Stimulated activated CD8-positive, alpha-beta memory T cell treated with anti-CD3 and anti-CD28 coated beads, Interleukin-15, amount 100 ng/mL, for 4 hours (primary cell): ENCODE measurements around the gene PPIF.

Experiments used
- DNase-seq, 2 donors: peaks; one replicate each; pipeline ENCODE4 v3.0.0-alpha.2; 2020; ENCODE audit warnings: low read depth in 2 of 2

The PPIF gene

DNA sequence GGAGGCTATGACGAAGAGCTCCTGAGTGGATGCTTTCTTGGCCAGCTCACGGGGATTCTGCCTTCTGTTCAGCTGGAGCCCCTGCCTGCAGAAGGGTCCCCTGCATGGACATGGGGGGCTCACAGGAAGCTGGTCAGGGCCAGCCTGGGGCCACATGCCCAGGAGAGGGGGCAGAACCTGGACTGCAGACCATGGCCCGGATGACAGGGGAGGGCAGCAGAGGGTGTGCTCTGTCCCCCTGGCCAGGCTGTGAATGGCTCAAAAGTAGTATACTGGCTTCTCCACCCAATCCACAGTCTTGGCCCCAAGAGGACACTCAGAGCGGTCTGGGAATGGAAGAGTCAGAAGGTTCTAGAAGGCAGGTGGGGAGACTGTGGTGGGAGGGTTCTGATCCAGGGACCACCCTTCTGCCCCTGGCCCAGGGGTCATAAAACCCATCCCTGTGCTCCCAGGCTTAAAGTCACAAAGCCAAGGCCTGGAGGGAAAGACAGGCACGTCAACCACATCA is 40.3 kb downstream of the PPIF start:
- no peak for DNase-seq

DNA sequence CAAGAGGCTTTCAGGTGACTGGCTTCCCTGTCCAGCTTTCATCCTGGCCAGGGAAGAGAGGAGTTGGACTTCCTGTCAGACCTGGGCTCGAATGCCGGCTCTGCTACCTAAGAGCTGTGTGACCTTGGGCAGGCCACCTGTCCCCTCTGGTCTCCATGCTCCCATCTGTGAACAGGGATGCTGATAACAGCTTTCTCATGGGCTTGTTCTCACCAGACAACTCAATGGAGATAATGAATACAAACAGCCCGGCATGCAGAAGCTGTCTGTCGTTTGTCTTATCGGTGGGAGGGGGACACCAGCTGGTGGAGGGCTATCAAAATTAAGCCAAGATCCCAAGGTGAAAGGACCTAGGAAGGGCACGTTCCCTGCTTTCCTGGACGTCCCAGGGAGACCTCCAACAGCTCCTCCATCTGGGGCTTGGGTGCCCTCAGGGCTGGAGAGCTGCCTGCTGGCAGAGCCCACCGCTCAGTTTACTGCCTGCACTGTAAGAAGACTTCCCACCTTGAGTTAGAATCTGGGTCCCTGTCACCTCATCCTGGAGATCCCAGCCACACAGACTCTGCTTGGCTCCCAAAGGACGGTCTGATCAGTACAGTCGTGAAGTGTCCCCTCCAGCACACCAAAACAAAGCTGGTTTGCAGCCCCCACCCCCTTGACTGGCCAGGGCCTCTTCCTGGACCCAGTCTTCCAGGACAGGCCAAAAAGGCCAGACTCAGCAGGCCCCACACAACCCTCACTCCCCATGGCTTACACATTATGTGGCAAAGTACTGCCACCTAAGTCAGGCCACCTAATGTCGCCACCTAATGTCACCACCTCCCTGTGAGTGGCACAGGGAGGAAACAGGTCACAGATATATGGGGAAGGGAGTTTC is 40.9 kb downstream of the PPIF start:
- DNase-seq: no peak

DNA sequence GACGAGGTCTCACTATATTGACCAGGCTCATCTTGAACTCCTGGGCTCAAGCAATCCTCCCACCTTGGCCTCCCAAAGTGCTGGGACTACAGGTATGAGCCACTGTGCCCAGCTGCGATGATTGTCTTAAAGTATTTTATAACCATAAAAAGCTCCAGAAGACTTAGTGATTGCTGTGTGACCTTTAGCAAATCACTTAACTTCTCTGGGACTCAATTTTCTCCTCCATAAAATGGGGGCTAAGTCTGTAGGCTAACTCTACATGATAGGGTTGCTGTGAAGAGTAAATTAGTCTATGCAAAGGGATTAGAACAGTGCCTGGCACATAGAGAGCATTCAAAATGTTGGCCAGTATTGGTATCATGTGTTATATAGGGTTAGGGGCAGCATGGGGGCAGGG is 42.8 kb downstream of the PPIF start:
- DNase-seq: no peak

DNA sequence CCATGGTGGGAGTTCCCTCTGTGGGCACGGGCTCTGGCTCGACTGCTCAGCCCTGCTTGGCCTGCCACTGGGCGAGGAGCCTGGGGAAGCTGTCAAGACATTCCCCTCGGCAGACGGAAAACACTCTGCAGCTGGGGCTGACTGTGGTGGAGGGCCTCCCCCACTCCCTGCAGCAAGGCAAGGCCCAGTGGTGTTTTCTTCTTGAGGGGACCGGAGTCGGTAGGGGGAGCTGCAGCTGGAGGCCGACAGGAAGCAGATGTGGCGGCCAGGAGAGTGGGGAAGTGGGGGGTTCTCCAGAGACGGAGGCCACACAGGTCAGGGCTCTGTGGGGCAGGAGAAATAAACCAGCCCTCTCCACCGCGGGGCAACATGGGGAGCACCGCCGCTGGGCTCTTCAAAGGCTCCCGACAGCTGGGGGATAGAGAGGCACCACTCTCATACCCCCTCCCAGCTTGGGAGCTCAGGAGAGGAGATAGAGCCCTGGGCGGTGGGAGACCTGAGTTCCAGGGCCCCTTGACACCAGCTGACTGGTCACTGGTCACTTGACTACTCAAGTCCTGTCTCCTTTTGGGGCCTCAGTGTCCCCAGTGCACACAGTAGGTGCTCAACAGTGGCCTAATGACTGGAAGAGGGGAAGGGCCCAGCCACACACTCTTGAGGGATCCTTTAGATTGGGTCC is 43.4 kb downstream of the PPIF start:
- no peak for DNase-seq

DNA sequence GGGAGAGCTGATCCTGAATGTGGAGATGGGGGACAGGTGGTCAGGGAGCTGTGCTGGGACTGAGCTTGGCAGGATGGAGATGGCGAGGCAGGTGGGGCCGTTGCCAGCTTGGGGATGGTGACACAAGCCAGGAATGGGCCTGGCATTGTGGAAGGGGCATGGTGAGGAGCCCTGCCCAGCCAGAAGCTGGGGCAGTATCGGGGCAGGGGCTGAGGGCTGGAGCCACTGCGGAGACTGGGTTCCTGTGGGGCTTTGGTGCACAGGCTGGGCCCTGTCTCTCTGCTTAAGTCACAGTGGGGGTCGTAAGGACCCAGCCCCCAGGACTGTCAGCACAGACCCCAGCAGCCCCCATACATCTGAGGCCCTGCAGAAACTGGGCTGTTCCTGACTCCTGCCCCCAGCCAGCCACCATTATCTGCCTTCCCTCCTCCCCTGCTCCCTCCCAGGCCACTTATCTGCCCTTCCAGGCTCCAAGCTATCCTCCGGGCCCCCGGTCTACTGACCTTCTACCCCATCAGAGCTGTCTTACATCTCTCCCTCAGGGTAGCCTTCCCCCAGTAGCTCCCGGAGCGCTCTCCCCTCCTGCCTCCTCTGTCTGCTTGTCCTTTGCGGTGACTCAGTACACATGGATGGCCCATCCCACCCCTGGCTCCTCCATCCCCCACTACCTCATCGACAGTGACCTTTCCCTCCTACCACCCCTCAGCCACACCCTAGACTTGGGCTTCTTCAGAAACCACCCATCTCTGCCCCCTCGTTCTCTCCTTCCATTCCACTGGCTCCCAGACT is 44.2 kb downstream of the PPIF start:
- no peak for DNase-seq

DNA sequence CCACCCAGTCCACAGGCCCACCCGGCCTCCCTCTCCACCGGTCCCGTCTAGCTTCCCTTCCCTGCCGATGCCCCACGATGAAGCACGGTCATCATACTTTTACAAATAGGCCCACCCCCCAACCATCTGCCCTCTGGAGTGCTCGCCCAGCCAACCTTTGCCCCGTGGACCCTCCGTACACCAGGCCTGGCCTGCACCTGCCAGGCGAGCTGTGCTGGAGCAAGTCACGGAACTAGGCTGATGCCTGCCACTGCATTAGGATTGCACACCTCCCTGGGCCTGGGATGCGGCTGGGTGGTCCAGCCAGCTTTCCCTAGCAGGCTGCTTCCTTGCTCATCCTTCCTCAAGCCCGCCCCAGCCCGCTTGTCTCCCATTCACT is 44.7 kb downstream of the PPIF start:
- no peak for DNase-seq

DNA sequence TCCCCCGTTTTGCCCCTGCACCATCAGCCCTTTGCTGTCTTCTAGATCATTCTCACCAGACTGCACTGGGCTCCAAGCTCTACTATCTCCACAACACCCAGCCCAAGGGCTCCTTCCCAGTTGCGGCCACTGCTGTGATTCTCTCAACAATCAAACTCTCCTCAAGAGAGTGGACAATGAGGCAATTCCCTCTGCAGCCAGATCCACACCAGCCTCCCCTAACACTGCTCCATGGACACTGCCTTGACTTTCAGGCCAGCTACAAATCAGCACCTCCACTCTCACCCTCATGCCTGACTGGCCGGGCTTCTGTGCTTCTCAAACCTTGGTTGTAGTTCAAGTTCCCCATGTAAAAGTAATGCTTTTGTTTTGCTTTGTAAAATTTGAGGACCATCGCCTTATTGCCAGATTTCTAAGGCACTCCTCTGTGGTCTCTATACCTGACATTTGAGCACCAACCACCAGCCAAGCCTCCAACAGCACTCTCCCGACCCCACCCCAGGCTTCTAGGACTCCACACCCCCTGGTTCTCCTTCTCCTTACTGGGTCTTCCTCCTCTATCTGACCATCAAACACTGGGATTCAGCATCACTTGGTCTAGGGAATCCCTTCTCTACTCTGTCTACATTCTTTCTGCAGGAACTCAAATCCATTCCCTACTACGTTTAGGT is 45.4 kb downstream of the PPIF start:
- no peak for DNase-seq

DNA sequence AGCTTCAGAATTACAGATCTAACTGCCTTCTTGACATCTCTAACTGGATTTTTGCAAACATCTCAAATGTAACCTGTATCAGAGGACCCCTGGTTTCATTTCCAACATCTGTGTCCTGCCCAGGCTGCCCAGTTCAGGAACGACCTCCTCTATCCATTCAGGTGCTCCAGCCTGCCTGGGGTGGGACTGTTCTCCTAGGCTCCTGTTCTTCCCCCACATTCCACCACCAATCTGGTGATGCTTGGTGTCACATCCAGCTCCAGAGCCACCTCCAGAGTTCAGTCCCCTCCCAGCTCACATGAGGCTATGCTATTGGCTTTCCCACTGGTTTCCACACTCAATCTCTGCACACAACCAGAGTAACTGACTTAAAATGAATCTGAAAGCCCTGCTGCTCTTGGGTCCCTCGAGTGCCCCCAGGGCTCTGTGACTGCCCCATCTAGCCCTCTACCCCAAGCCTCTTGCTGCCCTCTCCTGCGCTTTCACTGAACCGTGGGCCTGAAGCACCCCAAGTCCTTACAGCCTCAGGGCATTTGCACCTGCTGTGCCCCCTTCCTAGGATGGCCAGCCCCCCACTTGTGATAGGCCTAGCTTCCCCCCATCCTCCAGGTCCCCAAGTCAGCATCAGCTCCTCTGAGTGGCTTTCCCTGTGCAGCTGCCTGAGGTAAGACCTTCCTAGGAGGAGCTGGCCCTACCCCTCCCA is 46.1 kb downstream of the PPIF start:
- no peak for DNase-seq

DNA sequence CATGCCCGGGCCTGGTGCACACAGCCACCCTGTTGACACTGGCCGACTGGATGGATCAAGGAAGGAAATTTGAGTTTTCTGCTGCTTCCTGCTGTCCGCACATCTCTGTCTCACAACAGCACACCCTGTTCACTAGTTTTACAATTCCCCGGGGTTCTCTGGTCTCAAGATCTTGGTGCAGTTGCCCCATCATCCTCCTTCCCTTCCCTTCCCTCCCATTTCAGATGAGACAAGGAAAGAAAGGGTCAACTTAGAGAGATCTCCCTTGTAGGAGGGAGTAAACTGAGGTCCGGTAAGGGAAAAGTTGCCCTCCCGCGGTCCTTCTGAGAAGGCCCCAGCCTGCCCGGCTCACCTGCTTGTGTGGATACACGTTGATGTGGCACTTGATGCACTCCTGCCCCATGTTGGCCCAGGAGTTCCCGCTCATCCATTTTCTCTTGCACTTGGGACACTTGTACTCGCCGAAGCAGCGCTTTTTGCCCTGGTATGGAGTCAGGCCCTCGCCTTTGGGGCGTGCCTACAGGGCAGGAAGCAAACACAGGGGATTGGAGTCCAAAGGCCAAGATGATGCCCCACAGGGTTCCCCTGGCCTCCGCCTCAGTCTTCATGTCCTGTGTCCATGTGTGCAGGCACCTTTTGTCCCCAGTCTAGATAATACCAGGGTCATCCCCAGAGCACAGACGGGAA is 46.8 kb downstream of the PPIF start:
- DNase-seq: no peak

DNA sequence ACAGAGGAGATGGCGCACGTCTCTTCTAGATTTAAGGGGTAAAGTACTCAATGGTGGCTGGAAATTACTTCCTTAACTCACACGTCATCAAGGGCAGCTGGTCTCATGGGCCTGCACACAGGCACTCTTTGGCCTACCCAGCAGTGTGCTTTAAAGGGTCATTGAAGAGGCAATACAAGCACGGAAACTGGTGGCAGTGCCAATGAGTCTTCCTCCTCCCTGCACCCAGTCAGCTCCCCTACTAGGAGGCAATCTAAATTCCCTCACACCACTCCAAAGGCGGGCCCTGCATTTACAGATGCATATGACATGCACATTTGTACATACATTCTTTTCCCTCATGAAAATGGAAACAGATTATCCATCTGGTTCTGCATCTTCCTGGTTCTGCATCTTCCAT is 47.4 kb downstream of the PPIF start:
- no peak for DNase-seq

DNA sequence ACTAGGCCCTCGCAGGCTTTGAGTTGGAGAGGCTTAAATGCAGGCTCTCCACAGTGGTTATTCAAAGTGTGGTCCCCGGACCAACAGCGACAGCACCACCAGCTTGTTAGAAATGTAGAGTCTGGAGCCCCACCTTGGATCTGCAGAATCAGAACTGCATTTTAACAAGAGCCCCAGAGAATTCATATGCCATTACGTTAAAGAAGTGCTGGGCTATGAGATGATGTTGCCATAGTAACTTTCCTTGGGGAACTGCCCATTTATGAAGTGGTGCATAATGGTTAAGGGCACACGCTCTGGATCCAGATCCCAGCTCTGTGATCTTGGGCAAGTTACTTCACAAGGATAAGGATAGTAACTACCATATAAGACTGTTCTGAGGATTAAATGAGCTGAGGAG is 49.3 kb downstream of the PPIF start:
- no peak for DNase-seq

DNA sequence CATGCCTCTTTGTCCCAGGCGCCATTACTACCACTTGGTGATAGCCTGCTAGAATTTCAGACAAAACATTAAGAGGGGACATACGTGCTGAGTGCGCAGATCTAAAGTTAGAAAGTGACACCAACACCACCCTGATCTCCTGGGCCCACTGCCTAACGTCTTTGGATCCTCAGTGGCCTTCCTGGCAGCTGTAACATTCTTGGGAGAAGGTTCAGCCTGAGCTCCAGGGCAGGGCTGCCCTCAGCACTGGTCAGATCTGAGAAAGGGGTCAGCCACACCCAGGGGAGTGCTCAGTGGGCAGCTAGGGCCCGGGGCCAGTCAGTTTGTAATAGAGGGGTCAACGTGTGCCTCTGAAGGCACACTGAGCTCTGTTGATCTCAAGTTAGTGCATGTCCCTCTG is 49.8 kb downstream of the PPIF start:
- no peak for DNase-seq

DNA sequence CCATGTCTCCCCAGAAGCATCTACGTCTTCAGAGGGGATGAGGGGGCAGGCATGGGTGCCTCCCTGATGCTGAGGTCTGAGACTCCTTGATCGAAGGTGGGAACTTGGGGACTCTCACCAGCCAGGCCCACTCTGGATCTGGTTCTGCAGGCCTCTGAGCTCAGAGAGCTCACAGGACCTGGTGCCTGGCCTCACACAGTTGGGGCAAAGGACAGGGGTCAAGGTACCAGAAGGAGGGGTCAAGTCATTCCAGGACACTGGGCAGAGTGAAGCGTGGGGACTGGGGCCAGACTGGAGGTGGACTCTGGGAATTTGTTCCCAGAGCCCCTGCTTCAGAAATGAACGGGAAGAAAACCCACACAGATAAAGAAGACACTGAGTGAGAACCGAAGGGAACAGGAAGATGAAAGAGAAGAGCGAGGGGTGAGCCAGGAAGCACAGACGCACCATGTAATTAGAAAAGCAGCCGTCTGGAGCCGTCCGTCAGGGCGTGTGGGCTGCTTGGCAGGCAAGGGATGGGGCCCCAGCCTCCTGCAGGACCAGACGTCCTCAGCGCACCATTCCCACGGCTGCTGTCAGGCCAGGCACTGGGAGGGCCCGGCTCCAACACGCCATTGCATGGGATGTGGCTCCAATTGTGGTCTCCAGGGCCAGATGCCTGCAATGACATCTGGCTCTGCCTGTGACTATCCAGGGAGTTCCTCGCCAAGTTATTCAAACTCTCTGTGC is 50.5 kb downstream of the PPIF start:
- DNase-seq: no peak

DNA sequence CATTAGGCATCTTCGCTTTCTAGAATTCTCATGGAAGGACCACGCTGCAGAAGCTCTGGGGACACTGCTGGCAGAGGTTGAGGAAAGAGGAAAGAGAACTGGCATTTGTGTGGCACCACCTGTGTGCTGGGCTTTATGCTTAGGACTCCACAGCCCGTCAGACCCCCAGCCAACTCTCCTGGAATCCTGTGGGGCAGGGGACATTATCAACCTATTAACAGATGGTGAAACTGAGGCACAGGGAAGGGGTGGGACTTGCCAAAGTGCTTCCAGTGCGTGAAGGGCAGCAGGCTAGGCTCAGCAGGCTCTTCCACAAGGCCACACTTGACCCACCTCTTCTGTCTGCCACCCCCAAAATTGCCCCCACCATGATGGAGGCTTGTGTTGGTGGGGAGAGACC is 51.4 kb downstream of the PPIF start:
- no peak for DNase-seq

DNA sequence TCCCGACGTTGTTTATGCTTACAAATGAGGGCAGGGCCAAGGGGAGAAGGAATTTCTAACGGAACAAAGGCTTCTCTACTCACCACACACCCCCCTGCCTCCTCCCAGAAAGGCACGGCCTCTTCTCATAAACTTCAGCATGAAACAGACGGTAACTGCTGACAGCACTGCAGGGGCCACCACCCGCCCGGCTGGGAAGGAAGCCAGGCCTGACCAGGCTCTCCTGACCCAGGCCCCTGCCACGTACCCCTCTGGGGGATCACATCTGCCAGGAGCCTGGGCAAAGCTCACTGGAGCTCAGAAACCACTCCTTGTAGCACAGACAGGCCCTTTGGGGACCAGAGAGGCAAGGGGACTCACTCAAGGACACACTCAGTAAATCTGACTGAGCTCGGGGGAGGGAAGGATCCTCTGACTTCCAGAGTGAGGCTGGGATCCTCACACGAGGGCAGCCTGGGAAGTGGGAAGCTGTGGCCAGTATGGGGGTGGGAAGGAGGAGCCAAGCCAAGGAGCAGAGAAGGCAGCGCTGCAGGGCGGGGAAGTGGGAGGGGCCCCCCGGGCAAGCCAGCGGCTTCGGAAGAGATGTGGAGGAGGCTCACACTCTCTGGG is 52.1 kb downstream of the PPIF start:
- DNase-seq: no peak

DNA sequence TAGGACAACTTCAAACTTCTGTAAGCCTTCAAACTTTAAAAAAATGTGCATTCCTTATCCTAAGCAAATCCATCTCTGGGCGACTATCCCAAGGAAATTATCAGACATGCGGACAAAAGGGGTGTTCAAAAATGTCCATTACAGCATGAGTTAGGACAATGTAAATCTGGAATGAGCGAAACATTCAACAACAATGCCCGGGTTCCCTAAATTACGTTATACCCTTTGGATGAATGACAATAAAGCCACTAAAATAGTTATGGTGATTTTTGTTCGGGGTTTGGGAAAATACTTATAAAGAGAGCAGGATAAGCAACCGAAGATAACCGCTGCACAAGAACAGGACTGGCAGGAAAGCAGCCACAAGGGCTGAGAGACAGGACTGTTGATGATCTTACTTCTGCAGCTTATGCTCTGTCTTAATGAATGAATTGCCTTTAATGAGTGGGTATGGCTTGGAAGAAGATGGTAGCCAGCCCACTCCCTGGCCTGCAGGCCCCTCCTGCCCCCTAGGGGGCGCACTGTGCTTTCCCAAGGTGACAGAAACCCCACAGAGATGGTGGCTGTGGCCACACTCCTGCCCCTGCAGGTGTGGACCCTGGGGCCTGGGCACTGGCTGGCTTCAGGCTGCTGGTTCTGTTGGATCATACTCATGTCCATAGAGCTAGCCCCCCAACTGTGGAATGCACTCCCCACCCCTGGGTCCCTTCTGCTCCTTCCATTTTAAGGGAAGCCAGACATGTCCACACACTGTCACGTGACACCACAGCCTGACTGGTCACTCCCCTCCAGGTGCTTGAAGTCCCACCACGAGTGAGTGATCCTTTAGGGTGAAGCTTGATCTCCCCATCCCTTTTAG is 53.1 kb downstream of the PPIF start:
- DNase-seq: no peak

DNA sequence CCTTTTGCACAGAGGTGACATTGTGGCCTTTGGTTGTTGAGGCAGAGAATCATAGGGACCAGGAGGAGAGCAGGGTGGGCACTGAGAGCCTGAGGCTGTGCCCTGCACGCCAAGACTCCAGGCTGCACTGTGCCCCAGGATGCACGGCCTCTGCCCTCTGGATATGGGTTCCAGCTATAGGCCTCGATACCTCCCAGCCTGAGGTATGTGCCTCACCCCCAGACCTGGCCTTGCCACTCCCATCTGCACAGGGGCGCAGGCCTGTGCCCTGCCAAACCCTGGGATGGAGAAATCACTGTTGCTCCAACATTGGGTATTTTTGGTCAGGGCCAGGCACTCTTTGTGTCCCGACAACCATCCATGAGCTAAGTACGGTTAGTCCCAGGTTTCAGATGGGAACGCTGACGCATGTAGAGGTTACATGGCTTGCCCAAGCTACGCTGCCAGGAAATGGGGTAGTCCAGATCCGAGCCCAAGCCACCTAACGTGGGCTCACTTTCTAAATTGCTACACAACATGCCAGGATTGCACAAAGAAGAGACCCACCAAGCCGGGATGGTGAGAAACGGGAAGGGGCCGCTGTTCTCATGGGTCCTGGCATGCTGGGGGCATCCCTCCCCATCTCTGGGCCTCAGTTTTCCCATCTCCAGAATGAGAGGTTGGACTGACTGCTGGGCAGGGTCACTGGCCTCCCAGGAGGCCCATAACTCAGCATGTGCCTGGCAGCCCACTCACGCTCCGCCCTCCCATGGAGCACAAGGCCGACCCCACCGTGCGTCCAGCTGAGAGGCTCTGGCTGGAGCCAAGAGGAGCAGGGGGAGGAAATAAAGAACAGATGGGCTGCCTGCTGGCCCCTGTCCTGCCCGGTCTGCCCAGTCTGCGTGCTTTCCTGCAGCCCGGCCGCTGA is 54.0 kb downstream of the PPIF start:
- DNase-seq: no peak

DNA sequence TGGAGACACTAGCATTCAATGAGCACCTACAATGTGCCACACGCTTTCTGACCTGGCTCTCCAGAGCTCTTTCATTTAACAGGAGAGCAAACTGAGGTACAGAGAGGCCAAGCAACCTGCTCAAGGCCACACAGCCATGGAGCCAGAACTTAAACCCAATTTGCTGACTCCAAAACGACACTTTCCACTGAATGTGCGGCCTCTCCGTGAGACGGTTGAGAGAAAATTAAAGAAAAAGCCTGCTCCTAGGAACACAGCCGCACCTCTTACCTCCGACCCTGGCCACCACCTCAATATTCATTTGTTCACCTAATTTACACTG is 55.3 kb downstream of the PPIF start:
- no peak for DNase-seq
